Measurements from ENCODE around the gene CKAP2L. TPM values are rescaled to one million over a fixed set of nuclear protein-coding genes. Genes with fewer than 3 reads are reported as not detected.

The CKAP2L gene
- total RNA-seq, 4 donors from 2014 or later, result 0.07 to 0.16 TPM; not detected in 2

DNA sequence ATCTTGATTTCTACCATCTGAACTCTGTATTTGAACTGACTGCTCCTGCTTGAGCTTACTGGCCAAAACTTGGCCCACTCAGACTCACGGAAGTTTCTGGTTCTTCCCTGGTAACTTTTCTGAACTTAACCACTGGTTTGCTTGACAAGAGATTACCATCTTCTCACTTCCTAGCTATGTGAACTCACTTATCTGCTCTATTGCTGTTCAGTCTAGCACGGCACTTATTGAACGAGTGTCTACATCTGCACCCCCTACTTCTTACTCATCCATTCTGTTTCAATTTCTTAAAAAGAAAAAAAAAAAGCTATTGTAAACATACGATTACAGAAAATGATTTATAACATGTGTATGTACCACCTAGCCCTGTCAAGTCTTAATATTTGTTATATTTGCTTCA, 9.0 kb downstream of the CKAP2L start:
- no peaks in the 10 kb centered on the region for H3K27me3 ChIP-seq
- no peak for DNase-seq
- in situ Hi-C loops (cut with MboI; ENCODE audit: low sequenced_read_pairs in 4 of 4) (loop anchor here in 1 of 4 donors (10.0 kb wide), 2 partner anchors 119 to 199 kb away; no protein-coding TSS in a partner anchor), intact Hi-C loops (cut with DNase I; ENCODE audit: low total_unique reads) (no loop called here)
- ATAC-seq, result no peak
- H3K36me3 ChIP-seq, result no peaks in the 10 kb centered on the region
- no peaks in the 10 kb centered on the region for H3K4me1 ChIP-seq
- H3K27ac ChIP-seq, result no peak overlapping the region
- no peaks in the 10 kb centered on the region for H3K9me3 ChIP-seq
- H3K4me3 ChIP-seq, result no peak overlapping the region
- TF ChIP-seq, protein P1, sequence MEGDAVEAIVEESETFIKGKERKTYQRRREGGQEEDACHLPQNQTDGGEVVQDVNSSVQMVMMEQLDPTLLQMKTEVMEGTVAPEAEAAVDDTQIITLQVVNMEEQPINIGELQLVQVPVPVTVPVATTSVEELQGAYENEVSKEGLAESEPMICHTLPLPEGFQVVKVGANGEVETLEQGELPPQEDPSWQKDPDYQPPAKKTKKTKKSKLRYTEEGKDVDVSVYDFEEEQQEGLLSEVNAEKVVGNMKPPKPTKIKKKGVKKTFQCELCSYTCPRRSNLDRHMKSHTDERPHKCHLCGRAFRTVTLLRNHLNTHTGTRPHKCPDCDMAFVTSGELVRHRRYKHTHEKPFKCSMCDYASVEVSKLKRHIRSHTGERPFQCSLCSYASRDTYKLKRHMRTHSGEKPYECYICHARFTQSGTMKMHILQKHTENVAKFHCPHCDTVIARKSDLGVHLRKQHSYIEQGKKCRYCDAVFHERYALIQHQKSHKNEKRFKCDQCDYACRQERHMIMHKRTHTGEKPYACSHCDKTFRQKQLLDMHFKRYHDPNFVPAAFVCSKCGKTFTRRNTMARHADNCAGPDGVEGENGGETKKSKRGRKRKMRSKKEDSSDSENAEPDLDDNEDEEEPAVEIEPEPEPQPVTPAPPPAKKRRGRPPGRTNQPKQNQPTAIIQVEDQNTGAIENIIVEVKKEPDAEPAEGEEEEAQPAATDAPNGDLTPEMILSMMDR (IDR thresholded peaks at IDR 0.05 in 4 of 5, conservative IDR thresholded peaks at IDR 0.05 in 1 of 5), result no peak
- no peak for TF ChIP-seq POLR2A (IDR thresholded peaks at IDR 0.05)

DNA sequence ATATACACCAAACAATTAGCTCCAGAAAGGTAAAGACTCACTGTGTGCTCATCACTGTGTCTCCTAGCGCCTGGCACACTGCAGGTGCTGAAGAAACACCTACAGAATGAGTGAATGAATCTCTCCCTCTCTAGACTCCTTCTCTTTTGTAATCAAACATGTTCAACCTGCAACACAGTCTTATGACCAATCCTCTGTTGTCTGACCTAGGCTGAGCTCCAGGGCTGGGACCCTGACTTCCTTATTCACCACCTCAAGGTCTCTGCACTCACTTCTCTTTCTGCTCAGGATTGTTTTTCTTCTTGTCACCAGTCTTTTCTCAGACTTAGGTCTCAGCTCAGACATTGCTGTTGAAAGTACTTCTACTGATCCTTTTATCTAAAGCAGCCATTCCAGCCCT, 9.8 kb downstream of the CKAP2L start:
- TF ChIP-seq, protein P1 (IDR thresholded peaks at IDR 0.05 in 4 of 5, conservative IDR thresholded peaks at IDR 0.05 in 1 of 5), result no peak
- no peak for TF ChIP-seq POLR2A (IDR thresholded peaks at IDR 0.05)
- H3K27ac ChIP-seq, result no peak overlapping the region
- H3K4me1 ChIP-seq, result no peaks in the 10 kb centered on the region
- no peak overlapping the region for H3K4me3 ChIP-seq
- intact Hi-C loops (cut with DNase I; ENCODE audit: low total_unique reads) (no loop called here), in situ Hi-C loops (cut with MboI; ENCODE audit: low sequenced_read_pairs in 4 of 4) (loop anchor here in 1 of 4 donors (10.0 kb wide), 2 partner anchors 120 to 200 kb away; no protein-coding TSS in a partner anchor)
- no peak for DNase-seq
- no peaks in the 10 kb centered on the region for H3K27me3 ChIP-seq
- H3K36me3 ChIP-seq, result no peaks in the 10 kb centered on the region
- no peak for ATAC-seq
- no peaks in the 10 kb centered on the region for H3K9me3 ChIP-seq

DNA sequence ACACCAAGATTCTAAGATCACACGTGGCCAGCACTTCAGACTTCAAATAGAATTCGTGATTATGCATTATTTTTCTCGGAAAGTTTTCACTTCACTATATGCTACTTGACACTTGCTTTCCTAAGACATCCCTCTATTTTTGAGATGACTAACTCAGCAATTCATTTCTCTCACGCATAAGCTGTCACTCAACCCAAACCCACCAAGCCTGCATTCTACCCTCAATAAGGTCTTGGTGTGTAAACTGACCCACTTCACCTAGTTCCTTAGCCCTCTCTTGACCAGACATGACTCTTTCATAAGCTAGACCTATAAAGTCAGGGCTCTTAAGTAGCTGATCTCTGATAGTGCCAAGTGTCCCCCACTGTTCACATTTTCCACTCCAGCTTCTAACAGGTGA, 11.7 kb downstream of the CKAP2L start:
- Histone ChIP-seq H3K4me1 (no peaks in the 10 kb centered on the region), H3K4me3 (no peak overlapping the region), H3K27me3 (no peaks in the 10 kb centered on the region), H3K9me3 (no peaks in the 10 kb centered on the region), H3K36me3 (no peaks in the 10 kb centered on the region), H3K27ac (no peak overlapping the region)
- in situ Hi-C loops (cut with MboI; ENCODE audit: low sequenced_read_pairs in 4 of 4), result loop anchor here in 1 of 4 donors (10.0 kb wide), 2 partner anchors 122 to 202 kb away; no protein-coding TSS in a partner anchor
- intact Hi-C loops (cut with DNase I; ENCODE audit: low total_unique reads), result no loop called here
- ATAC-seq (no peak), DNase-seq (no peak)
- TF ChIP-seq, protein P1 (IDR thresholded peaks at IDR 0.05 in 4 of 5, conservative IDR thresholded peaks at IDR 0.05 in 1 of 5), result no peak
- no peak for TF ChIP-seq POLR2A (IDR thresholded peaks at IDR 0.05)

DNA sequence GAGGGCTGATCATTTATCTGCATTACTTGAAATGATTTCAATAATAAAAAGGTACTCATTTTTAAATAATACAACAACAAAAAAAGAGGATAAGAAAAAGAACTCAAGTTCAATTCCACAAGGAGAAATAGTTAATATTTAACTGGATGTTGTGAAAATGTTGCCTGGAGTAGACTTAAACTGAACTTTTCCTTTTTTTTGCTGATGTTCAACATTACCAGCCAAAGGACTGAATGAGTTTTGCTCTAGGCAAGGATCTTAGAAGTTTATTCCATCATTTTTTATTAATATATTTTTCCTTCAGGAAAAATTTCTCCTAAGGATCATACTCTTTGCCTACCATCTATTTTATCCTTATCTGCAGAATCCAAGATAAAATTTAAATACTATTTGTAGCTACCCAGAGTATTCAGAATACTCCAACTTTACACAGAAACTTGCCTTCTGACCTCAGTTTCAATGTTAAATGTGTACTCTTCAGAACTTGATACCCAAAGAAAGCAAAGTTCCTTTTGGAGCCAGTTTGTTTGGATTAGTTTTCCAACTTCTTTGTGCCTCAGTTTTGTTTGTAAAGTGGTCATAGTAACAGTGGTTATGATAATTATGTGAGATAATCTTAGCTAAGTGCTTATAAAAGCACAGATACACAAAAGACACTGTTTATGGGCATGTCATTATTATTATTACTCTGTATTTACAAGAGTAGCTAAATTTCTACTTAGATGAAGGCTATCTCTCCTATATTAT, 12.8 kb downstream of the CKAP2L start:
- intact Hi-C loops (cut with DNase I; ENCODE audit: low total_unique reads), result no loop called here
- DNase-seq, result no peak
- Histone ChIP-seq H3K9me3 (no peaks in the 10 kb centered on the region), H3K36me3 (no peaks in the 10 kb centered on the region), H3K4me1 (no peaks in the 10 kb centered on the region), H3K27ac (no peak overlapping the region), H3K27me3 (no peaks in the 10 kb centered on the region), H3K4me3 (no peak overlapping the region)
- no peak for TF ChIP-seq POLR2A (IDR thresholded peaks at IDR 0.05)
- TF ChIP-seq, protein P1 (IDR thresholded peaks at IDR 0.05 in 4 of 5, conservative IDR thresholded peaks at IDR 0.05 in 1 of 5), result no peak
- in situ Hi-C loops (cut with MboI; ENCODE audit: low sequenced_read_pairs in 4 of 4), result loop anchor here in 1 of 4 donors (10.0 kb wide), 2 partner anchors 123 to 203 kb away; no protein-coding TSS in a partner anchor
- no peak for ATAC-seq
